Mesendoderm (in vitro differentiated cells): Measurements from ENCODE around the gene MCF2L2.
"Not testable (repeated sequence)": the region's sequence is repeated elsewhere in the genome, so short reads cannot be mapped to it uniquely, and the experiment has no call there.

Experiments used
- DNase-seq: peaks from one replicate; pipeline ENCODE4 v3.0.0; 2013
- H2AK5ac ChIP-seq: 2 replicates; pipeline ENCODE4 v1.6.1; 2013; ENCODE audit warnings: low read length, inconsistent platforms
- H2BK120ac ChIP-seq: 2 replicates; pipeline ENCODE4 v1.6.1; 2013; ENCODE audit warnings: low read depth, mild to moderate bottlenecking, low read length, moderate library complexity, mixed read lengths
- H2BK15ac ChIP-seq: replicated peaks from 2 replicates; pipeline ENCODE4 v1.6.1; 2013; ENCODE audit warnings: low read depth, mild to moderate bottlenecking, moderate library complexity
- H2BK5ac ChIP-seq: 2 replicates; pipeline ENCODE4 v1.6.1; 2013; ENCODE audit warnings: low read length, inconsistent platforms
- H3K18ac ChIP-seq: 2 replicates; pipeline ENCODE4 v1.6.1; 2013; ENCODE audit warnings: mild to moderate bottlenecking, low read length, mixed read lengths
- H3K23ac ChIP-seq: one replicate; pipeline ENCODE4 v1.6.1; 2013; ENCODE audit warnings: low read length
- H3K27ac ChIP-seq: 2 replicates; pipeline ENCODE4 v1.5.1; 2013; ENCODE audit warnings: low read depth, mild to moderate bottlenecking, inconsistent platforms, low read length, moderate library complexity
- H3K27me3 ChIP-seq: 2 replicates; pipeline ENCODE4 v1.6.1; 2013; ENCODE audit warnings: low read length, control low read depth, mild to moderate bottlenecking, inconsistent platforms; ENCODE audit not compliant: insufficient read depth, poor library complexity
- H3K36me3 ChIP-seq: 2 replicates; pipeline ENCODE4 v1.6.1; 2013; ENCODE audit warnings: low read length, inconsistent platforms; ENCODE audit not compliant: control insufficient read depth, insufficient read depth
- H3K4ac ChIP-seq: one replicate; pipeline ENCODE4 v1.6.1; 2013; ENCODE audit warnings: low read depth, mild to moderate bottlenecking, low read length, moderate library complexity
- H3K4me1 ChIP-seq: 2 replicates; pipeline ENCODE4 v1.6.1; 2013; ENCODE audit warnings: low read depth, low read length, inconsistent platforms; ENCODE audit not compliant: control insufficient read depth
- H3K4me2 ChIP-seq: 2 replicates; pipeline ENCODE4 v1.6.1; 2013; ENCODE audit warnings: low read length
- H3K4me3 ChIP-seq: 2 replicates; pipeline ENCODE4 v1.5.1; 2013; ENCODE audit warnings: mild to moderate bottlenecking, low read length
- H3K56ac ChIP-seq: one replicate; pipeline ENCODE4 v1.6.1; 2013; ENCODE audit warnings: low read length
- H3K79me1 ChIP-seq: 2 replicates; pipeline ENCODE4 v1.6.1; 2013; ENCODE audit warnings: low read length, inconsistent platforms
- H3K79me2 ChIP-seq: 2 replicates; pipeline ENCODE4 v1.6.1; 2013; ENCODE audit warnings: mild to moderate bottlenecking, low read length; ENCODE audit not compliant: control insufficient read depth, insufficient read depth
- H3K9ac ChIP-seq: 2 replicates; pipeline ENCODE4 v1.6.1; 2013; ENCODE audit warnings: low read length, inconsistent platforms
- H4K5ac ChIP-seq: one replicate; pipeline ENCODE4 v1.6.1; 2013; ENCODE audit warnings: low read length
- H4K8ac ChIP-seq: one replicate; pipeline ENCODE4 v1.6.1; 2013; ENCODE audit warnings: low read depth, mild to moderate bottlenecking, control low read depth, low read length, moderate library complexity
- WGBS: extraction: QIAGEN DNeasy Blood & Tissue Kit; methylation state at CpG from one replicate; pipeline ENCODE4 v1.1.7; 2013; ENCODE audit warnings: low lambda C conversion rate, missing lambda C conversion rate; ENCODE audit not compliant: insufficient coverage; ENCODE audit errors: extremely low coverage; 5-methylcytosine and 5-hydroxymethylcytosine counted together

MCF2L2 gene

DNA sequence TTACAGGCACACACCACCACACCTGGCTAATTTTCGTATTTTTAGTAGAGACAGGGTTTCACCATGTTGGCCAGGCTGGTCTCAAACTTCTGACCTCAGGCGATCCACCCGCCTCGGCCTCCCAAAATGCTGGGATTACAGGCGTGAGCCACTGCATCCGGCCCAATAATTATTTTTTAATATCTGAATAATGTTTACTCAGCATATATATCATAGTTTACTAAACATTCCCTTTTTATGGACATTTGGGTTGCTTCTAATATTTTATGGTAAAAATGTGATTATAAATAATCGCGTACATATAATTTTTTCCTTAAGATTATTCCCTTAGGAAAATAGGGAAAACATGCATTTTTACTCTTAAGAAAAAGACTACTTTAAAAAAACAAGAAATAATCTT is 198.2 kb downstream of the MCF2L2 start:
- not testable (repeated sequence) for H2BK15ac ChIP-seq, H3K4ac ChIP-seq, H3K18ac ChIP-seq, H3K4me2 ChIP-seq, H2BK120ac ChIP-seq, H3K79me2 ChIP-seq, H2BK5ac ChIP-seq, H3K36me3 ChIP-seq, H3K9ac ChIP-seq, H3K56ac ChIP-seq, H4K8ac ChIP-seq, DNase-seq, H3K27ac ChIP-seq, H3K4me3 ChIP-seq, H3K27me3 ChIP-seq, H3K4me1 ChIP-seq, H2AK5ac ChIP-seq, H4K5ac ChIP-seq, H3K79me1 ChIP-seq, H3K23ac ChIP-seq
- WGBS, result no CpG with 5 or more reads among the region's 8 CpGs

DNA sequence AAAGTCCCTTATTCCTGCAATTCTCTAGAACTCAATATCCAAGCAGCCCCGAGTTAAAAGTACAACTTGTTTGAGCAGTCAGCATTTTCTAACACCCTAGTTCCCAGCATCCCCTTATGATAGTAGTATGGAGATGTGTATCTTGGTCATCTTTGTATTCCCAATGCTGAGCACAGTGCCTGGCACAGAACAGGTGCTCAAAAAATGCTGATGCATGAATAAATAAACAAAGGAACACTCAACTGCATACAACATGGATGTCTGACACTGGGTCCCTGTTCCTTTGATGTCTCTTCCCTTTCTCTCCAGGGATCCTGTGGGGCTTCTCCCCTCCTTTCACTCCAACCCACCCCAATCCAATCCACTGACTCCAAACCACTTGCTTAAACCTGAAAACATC is 199.2 kb downstream of the MCF2L2 start:
- Histone ChIP-seq H3K79me2 (no peaks in the 10 kb centered on the region), H2BK15ac (no peak overlapping the region), H3K18ac (no peak overlapping the region), H3K27ac (no peak overlapping the region), H2BK5ac (no peak overlapping the region), H4K5ac (no peak overlapping the region), H3K9ac (no peak overlapping the region), H3K27me3 (no peaks in the 10 kb centered on the region), H3K4me1 (no peaks in the 10 kb centered on the region), H4K8ac (no peak overlapping the region), H3K36me3 (no peaks in the 10 kb centered on the region), H3K23ac (no peak overlapping the region), H3K79me1 (no peaks in the 10 kb centered on the region), H3K56ac (no peak overlapping the region), H3K4me3 (no peak overlapping the region), H3K4ac (no peak overlapping the region), H2AK5ac (no peak overlapping the region), H2BK120ac (no peak overlapping the region), H3K4me2 (no peak overlapping the region)
- no CpG with 5 or more reads among the region's 1 CpG for WGBS
- DNase-seq, result no peak

DNA sequence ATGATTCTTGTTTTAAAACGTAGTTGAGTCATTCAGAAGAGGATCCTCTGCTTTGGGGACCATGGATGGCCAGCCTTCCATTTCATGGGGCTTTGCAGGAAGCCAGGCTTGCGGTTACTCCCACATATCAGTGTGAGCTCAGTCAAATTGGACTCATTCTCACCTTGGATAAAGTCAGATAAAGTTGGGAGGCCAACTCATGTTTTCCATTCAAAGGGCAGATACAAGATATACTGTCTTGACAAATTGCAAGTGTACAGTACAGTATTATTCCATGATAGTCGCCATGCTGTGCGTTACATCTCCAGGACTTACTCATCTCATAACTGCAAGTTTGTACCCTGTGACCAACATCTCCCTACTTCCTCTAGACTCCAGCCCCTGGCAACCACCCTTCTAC is 200.8 kb downstream of the MCF2L2 start:
- Histone ChIP-seq H4K5ac (no peak overlapping the region), H2BK5ac (no peak overlapping the region), H3K9ac (no peak overlapping the region), H3K4me1 (no peaks in the 10 kb centered on the region), H3K79me1 (no peaks in the 10 kb centered on the region), H3K27ac (no peak overlapping the region), H3K56ac (no peak overlapping the region), H2BK15ac (no peak overlapping the region), H3K27me3 (no peaks in the 10 kb centered on the region), H4K8ac (no peak overlapping the region), H3K4me3 (no peak overlapping the region), H2AK5ac (no peak overlapping the region), H3K18ac (no peak overlapping the region), H3K4me2 (no peak overlapping the region), H3K4ac (no peak overlapping the region), H3K23ac (no peak overlapping the region), H3K79me2 (no peaks in the 10 kb centered on the region), H2BK120ac (no peak overlapping the region), H3K36me3 (no peaks in the 10 kb centered on the region)
- no CpG with 5 or more reads among the region's 4 CpGs for WGBS
- DNase-seq, result no peak

DNA sequence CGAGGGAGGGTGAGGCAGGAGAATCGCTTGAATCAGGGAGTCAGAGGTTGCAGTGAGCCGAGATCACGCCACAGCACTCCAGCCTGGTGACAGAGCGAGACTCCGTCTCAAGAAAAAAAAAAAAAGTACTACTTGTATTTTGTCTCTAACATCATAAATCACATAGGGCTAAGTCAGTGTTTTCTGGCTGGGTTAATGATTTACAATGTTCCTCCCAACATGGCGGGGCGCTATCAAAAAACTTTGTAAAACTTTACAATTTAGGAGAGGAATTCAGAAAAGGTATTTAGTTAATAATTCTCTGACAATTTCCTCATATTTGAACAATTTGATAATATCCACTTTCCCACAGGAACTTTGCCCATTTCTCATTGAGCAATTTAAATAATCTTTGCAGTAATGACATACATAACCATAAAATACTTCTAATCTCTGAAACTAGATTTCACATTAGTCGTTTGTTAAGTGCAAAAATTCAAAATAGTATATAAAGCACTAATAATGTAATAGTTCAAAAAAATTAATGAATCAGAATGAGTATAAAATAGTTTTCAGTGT is 202.0 kb downstream of the MCF2L2 start:
- WGBS, result no CpG with 5 or more reads among the region's 9 CpGs
- Histone ChIP-seq H3K27ac (no peak overlapping the region), H4K8ac (no peak overlapping the region)

DNA sequence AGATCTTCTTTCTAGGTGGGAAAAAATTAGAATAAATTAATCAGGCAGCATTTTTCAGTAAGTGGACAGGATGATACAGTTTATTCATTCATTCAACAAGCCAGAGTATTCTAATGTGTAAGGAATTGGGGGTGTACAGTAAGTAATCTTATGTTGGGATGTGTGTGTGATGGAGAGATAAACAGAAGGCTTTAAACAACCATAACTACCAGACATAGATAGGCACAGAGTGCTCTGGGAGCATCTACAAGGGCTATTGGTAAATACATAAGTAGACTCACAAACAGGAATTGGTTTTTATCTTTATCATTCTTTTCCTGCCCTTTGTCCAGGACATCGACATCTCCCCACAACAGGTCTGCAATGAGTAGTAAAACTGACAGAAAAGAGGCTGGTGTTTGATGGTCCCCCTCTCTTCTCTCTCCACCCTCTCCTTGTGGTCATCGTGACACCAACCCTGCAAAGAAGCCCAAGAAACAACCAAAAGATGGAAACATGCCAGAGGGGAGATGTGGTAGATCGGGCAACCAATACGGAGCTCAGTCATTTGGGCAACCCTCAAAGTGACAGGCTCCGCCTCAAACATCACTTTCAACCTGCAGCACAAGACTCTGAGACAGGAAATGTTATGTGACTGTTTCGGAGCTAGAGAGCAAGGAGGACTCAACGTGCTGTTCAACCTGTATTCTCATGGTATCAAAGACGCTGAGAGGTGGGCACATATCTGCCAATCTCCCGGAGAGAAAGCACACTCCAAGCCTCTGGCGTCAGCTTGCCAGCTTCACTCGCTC is 204.0 kb downstream of the MCF2L2 start:
- no peak overlapping the region for H3K56ac ChIP-seq
- no peak overlapping the region for H3K18ac ChIP-seq
- no peaks in the 10 kb centered on the region for H3K79me2 ChIP-seq
- H3K9ac ChIP-seq, result no peak overlapping the region
- H3K79me1 ChIP-seq, result no peaks in the 10 kb centered on the region
- no peak for DNase-seq
- no peak overlapping the region for H3K27ac ChIP-seq
- WGBS, result no CpG with 5 or more reads among the region's 11 CpGs
- H3K4me1 ChIP-seq, result peaks cover 2% of the 10 kb centered on the region
- H3K4me3 ChIP-seq, result no peak overlapping the region
- no peak overlapping the region for H2AK5ac ChIP-seq
- H2BK120ac ChIP-seq, result no peak overlapping the region
- no peak overlapping the region for H2BK5ac ChIP-seq
- H3K23ac ChIP-seq, result no peak overlapping the region
- H4K8ac ChIP-seq, result no peak overlapping the region
- no peak overlapping the region for H2BK15ac ChIP-seq
- H4K5ac ChIP-seq, result no peak overlapping the region
- no peak overlapping the region for H3K4me2 ChIP-seq
- no peak overlapping the region for H3K4ac ChIP-seq
- H3K36me3 ChIP-seq, result no peaks in the 10 kb centered on the region
- H3K27me3 ChIP-seq, result no peaks in the 10 kb centered on the region

More for the DNA sequence above, 202.0 kb downstream of the MCF2L2 start:
- no peaks in the 10 kb centered on the region for H3K79me2 ChIP-seq
- H3K9ac ChIP-seq, result no peak overlapping the region
- H2BK15ac ChIP-seq, result no peak overlapping the region
- H3K4me1 ChIP-seq, result peaks cover under 1% of the 10 kb centered on the region
- no peak overlapping the region for H2BK5ac ChIP-seq
- no peak overlapping the region for H3K56ac ChIP-seq
- no peaks in the 10 kb centered on the region for H3K79me1 ChIP-seq
- H3K4me3 ChIP-seq, result no peak overlapping the region
- H4K5ac ChIP-seq, result no peak overlapping the region
- H3K18ac ChIP-seq, result no peak overlapping the region
- H3K36me3 ChIP-seq, result no peaks in the 10 kb centered on the region
- H3K23ac ChIP-seq, result no peak overlapping the region
- no peak overlapping the region for H3K4me2 ChIP-seq
- no peaks in the 10 kb centered on the region for H3K27me3 ChIP-seq
- no peak for DNase-seq
- H2BK120ac ChIP-seq, result no peak overlapping the region
- no peak overlapping the region for H2AK5ac ChIP-seq
- no peak overlapping the region for H3K4ac ChIP-seq
